A549 (cell line): Measurements from ENCODE around the gene CDH22. TPM values are rescaled to one million over a fixed set of nuclear protein-coding genes. Genes with fewer than 3 reads are reported as not detected.

Source experiments
- ATAC-seq, 2 experiments: fragments of 200-7000 bp in 1 of 2; fragments of >200 bp in 1 of 2; cut with Nextera tagmentation in 1 of 2; cut with Tn5 transposase in 1 of 2; 3 replicates each; pipeline versions ENCODE4 v1.8.0 to v1.9.1; 2018 to 2020; ENCODE audit warnings: mild to moderate bottlenecking in 1 of 2, moderate library complexity in 1 of 2
- CTCF ChIA-PET: fragments of 300-600 bp; sonication (Branson Sonifier 250); formaldehyde crosslinking; extraction: SDS; loops from one replicate; lab custom pipeline; 2021; ENCODE audit warnings: antibody characterized with exemption, inconsistent platforms; lab: Yijun Ruan, JAX
- POLR2A ChIA-PET: fragments of 350-600 bp; formaldehyde crosslinking; extraction: SDS; loops from one replicate; lab custom pipeline; 2021; ENCODE audit warnings: antibody characterized with exemption, inconsistent platforms; lab: Yijun Ruan, JAX
- DNase-seq, 2 experiments: peaks; one replicate each; pipeline versions ENCODE4 v3.0.0 to v3.0.0-alpha.2; 2011 to 2016; ENCODE audit warnings: low read depth in 1 of 2, low spot score in 1 of 2
- FAIRE-seq: peaks from 2 replicates; lab custom pipeline; 2011; peaks lifted over from hg19 to GRCh38; lab: Jason Lieb, UNC
- H3K27ac ChIP-seq, 2 experiments: fragments of >200 bp; sonication (Bioruptor Twin); formaldehyde crosslinking; 3 replicates each; pipeline ENCODE4 v1.5.1; 2016 to 2017
- H3K4me1 ChIP-seq: fragments of >200 bp; sonication (Bioruptor Twin); formaldehyde crosslinking; 3 replicates; pipeline ENCODE4 v1.6.1; 2016
- H3K4me2 ChIP-seq: fragments of >200 bp; sonication (Bioruptor Twin); formaldehyde crosslinking; 3 replicates; pipeline ENCODE4 v1.6.1; 2016
- H3K4me3 ChIP-seq: fragments of >200 bp; sonication (Bioruptor Twin); formaldehyde crosslinking; 3 replicates; pipeline ENCODE4 v1.5.1; 2016
- H3K9me3 ChIP-seq: fragments of >200 bp; sonication (Bioruptor Twin); formaldehyde crosslinking; 3 replicates; pipeline ENCODE4 v1.6.1; 2016
- BHLHE40 ChIP-seq: IDR thresholded peaks from 2 replicates; pipeline ENCODE4 v1.6.1; 2012; ENCODE audit warnings: low read depth, low read length, inconsistent platforms
- CEBPB ChIP-seq, 2 experiments: fragments of >200 bp in 1 of 2; sonication (Bioruptor Twin) in 1 of 2; formaldehyde crosslinking in 1 of 2; IDR thresholded peaks; 2 replicates each; pipeline ENCODE4 v1.6.1; 2012 to 2016
- EHF ChIP-seq: fragments of 250-450 bp; sonication (Bioruptor Pico); IDR thresholded peaks from 2 replicates; pipeline ENCODE4 v1.5.0; 2020; ENCODE audit warnings: mild to moderate bottlenecking
- EHMT2 ChIP-seq: fragments of 200-600 bp; sonication (generic); IDR thresholded peaks from 2 replicates; pipeline ENCODE4 v1.6.1; 2016; ENCODE audit warnings: antibody characterized with exemption, low read depth, mild to moderate bottlenecking, moderate library complexity
- ESRRA ChIP-seq: fragments of 150-350 bp; IDR thresholded peaks from 2 replicates; pipeline ENCODE4 v1.6.1; 2014; ENCODE audit warnings: mild to moderate bottlenecking, low read length, borderline replicate concordance
- HEYL ChIP-seq: fragments of 250-450 bp; sonication (Bioruptor Pico); IDR thresholded peaks from 2 replicates; pipeline ENCODE4 v1.8.0; 2021; ENCODE audit warnings: mild to moderate bottlenecking, moderate library complexity
- HMGXB4 ChIP-seq: fragments of 250-450 bp; sonication (Bioruptor Pico); IDR thresholded peaks from 2 replicates; pipeline ENCODE4 v1.5.0; 2021; ENCODE audit warnings: mild to moderate bottlenecking, moderate library complexity, borderline replicate concordance
- HOXA7 ChIP-seq: fragments of 250-450 bp; sonication (Bioruptor Pico); IDR thresholded peaks from 2 replicates; pipeline ENCODE4 v1.5.0; 2020; ENCODE audit warnings: mild to moderate bottlenecking, moderate library complexity
- JUNB ChIP-seq: fragments of >200 bp; sonication (Bioruptor Twin); formaldehyde crosslinking; IDR thresholded peaks from 2 replicates; pipeline ENCODE4 v1.6.1; 2016
- KDM1A ChIP-seq: fragments of 200-600 bp; sonication (generic); IDR thresholded peaks from 2 replicates; pipeline ENCODE4 v1.6.1; 2016; ENCODE audit warnings: low read depth, mild to moderate bottlenecking
- MAFK ChIP-seq: fragments of 450-650 bp; IDR thresholded peaks from 2 replicates; pipeline ENCODE4 v1.6.1; 2014; ENCODE audit not compliant: partially characterized antibody
- MAZ ChIP-seq: fragments of 150-350 bp; IDR thresholded peaks from 2 replicates; pipeline ENCODE4 v1.6.1; 2014; ENCODE audit warnings: antibody characterized with exemption, low read depth, low read length, borderline replicate concordance
- NPAS2 ChIP-seq: fragments of 250-450 bp; sonication (Bioruptor Pico); IDR thresholded peaks from 2 replicates; pipeline ENCODE4 v1.8.0; 2022; ENCODE audit warnings: mild to moderate bottlenecking, moderate library complexity, borderline replicate concordance
- NR3C1 ChIP-seq: fragments of >200 bp; sonication (Bioruptor Twin); formaldehyde crosslinking; IDR thresholded peaks from 3 replicates; pipeline ENCODE4 v1.6.1; 2017
- PHF8 ChIP-seq: fragments of 200-600 bp; sonication (generic); IDR thresholded peaks from 2 replicates; pipeline ENCODE4 v1.6.1; 2016; ENCODE audit warnings: low read depth, mild to moderate bottlenecking, antibody characterized with exemption, moderate library complexity, borderline replicate concordance
- POLR2A ChIP-seq: IDR thresholded peaks from 2 replicates; pipeline ENCODE4 v1.6.1; 2012; ENCODE audit warnings: mild to moderate bottlenecking, low read length
- POLR2AphosphoS2 ChIP-seq: conservative IDR thresholded peaks from 2 replicates; pipeline ENCODE4 v1.6.1; 2012; ENCODE audit warnings: low read length, improper control_type of control experiment, inconsistent platforms
- RARB ChIP-seq: fragments of 250-450 bp; sonication (Bioruptor Pico); IDR thresholded peaks from 2 replicates; pipeline ENCODE4 v1.8.0; 2021; ENCODE audit warnings: mild to moderate bottlenecking, moderate library complexity
- RCOR1 ChIP-seq: fragments of 150-350 bp; IDR thresholded peaks from 2 replicates; pipeline ENCODE4 v1.6.1; 2014; ENCODE audit warnings: antibody characterized with exemption, low read length, low read depth
- ZC3H11A ChIP-seq: fragments of 450-650 bp; IDR thresholded peaks from 2 replicates; pipeline ENCODE4 v1.6.1; 2014; ENCODE audit warnings: antibody characterized with exemption, mild to moderate bottlenecking
- ZFP36 ChIP-seq: fragments of 450-650 bp; IDR thresholded peaks from 2 replicates; pipeline ENCODE4 v1.6.1; 2014; ENCODE audit warnings: borderline replicate concordance; ENCODE audit not compliant: partially characterized antibody
- WGBS: methylation state at CpG from one replicate; pipeline ENCODE4 v1.1.6; 2017; ENCODE audit errors: missing lambda C conversion rate; 5-methylcytosine and 5-hydroxymethylcytosine counted together
- polyA plus RNA-seq, 4 experiments: library from polyadenylated mRNA; depleted of rRNA in 3 of 4; stranded (reverse); fragments of >200 nt; fragmentation: RNase III in 1 of 4; extraction: RNeasy Plus Mini Kit Qiagen cat#74134 plus additional on column Dnase treatment in 1 of 4; gene quantifications; 2 replicates in 3 of 4; 3 replicates in 1 of 4; pipeline ENCODE4 v1.2.3, GENCODE V29; 2011 to 2017
- TF ChIP-seq, protein P1 (sequence below): IDR thresholded peaks from 2 replicates; pipeline ENCODE4 v1.6.1; 2012
- TF ChIP-seq, protein P2 (sequence below): fragments of 250-450 bp; sonication (Bioruptor Pico); IDR thresholded peaks from 2 replicates; pipeline ENCODE4 v1.5.0; 2020; ENCODE audit warnings: low read depth, mild to moderate bottlenecking, moderate library complexity
- TF ChIP-seq, protein P3 (sequence below): fragments of >200 bp; sonication (Bioruptor Twin); formaldehyde crosslinking; IDR thresholded peaks from 3 replicates; pipeline ENCODE4 v1.6.1; 2016

Gene CDH22
- polyA plus RNA-seq, 2 of the 4 experiments (the other 2 are of a cell fraction): not detected

DNA sequence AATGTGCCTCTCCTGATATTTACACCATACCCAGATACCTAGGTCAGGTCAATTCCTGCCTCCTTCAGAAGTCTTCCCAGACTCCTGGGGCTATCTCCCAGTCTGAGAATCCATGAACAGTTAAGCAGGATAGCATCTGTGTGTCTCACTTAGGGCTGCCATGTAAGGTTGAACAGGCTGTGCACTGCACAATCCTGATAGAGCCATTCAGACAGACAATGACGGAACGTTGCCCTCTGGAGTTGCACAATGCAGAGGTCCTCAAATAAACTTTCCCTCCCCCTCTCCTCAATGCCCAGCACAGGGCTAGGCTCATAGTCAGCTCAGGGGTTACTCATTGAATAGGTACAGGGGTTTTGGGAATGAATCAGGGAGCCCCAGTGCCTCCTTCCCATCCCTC lies 100.5 kb downstream of the CDH22 start:
- H3K9me3 ChIP-seq: no peaks in the 10 kb centered on the region
- H3K27ac ChIP-seq: no peak overlapping the region
- CTCF ChIA-PET: interaction anchor here (1.8 kb wide), 1 partner anchor 185 kb away, joined by 4 read pairs; no protein-coding TSS in a partner anchor
- TF ChIP-seq ZC3H11A (no peak), CEBPB (IDR thresholded peaks at IDR 0.05) (no peak), JUNB (no peak), PHF8 (no peak), MAFK (no peak), BHLHE40 (no peak), MAZ (no peak), RCOR1 (no peak), NPAS2 (no peak), KDM1A (no peak), HEYL (CRISPR knock-in tag) (no peak)
- TF ChIP-seq, protein P1, sequence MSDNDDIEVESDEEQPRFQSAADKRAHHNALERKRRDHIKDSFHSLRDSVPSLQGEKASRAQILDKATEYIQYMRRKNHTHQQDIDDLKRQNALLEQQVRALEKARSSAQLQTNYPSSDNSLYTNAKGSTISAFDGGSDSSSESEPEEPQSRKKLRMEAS: no peak
- WGBS: 56% methylated on average over 2 of the region's 2 CpGs
- POLR2A ChIA-PET: no interaction called here
- no peak overlapping the region for H3K4me3 ChIP-seq
- no peak overlapping the region for H3K4me2 ChIP-seq
- ATAC-seq (no peak), FAIRE-seq (no peak), DNase-seq (no peak)
- peaks cover 18% of the 10 kb centered on the region for H3K4me1 ChIP-seq

GRCh38 chr20:46206992-46207549 lies 101.2 kb downstream of the CDH22 start:
- no peak overlapping the region for H3K4me3 ChIP-seq
- WGBS: 54% methylated on average over 6 of the region's 6 CpGs
- no peak overlapping the region for H3K27ac ChIP-seq
- DNase-seq: no peak
- H3K4me2 ChIP-seq: no peak overlapping the region
- CTCF ChIA-PET: interaction anchor here (1.7 to 1.8 kb wide), 2 partner anchors 10 to 184 kb away, joined by 4 to 6 read pairs; no protein-coding TSS in a partner anchor
- H3K4me1 ChIP-seq: peaks cover 18% of the 10 kb centered on the region
- H3K9me3 ChIP-seq: no peaks in the 10 kb centered on the region
- TF ChIP-seq ESRRA: no peak
- no peak for TF ChIP-seq HMGXB4 (CRISPR knock-in tag)
- TF ChIP-seq, protein P1: no peak
- TF ChIP-seq HOXA7 (CRISPR knock-in tag): no peak
- no peak for TF ChIP-seq EHMT2
- no peak for TF ChIP-seq POLR2A
- no peak for TF ChIP-seq RARB (CRISPR knock-in tag)
- no peak for TF ChIP-seq ZFP36
- TF ChIP-seq EHF: no peak
- no peak for TF ChIP-seq HEYL (CRISPR knock-in tag)
- TF ChIP-seq, protein P2, sequence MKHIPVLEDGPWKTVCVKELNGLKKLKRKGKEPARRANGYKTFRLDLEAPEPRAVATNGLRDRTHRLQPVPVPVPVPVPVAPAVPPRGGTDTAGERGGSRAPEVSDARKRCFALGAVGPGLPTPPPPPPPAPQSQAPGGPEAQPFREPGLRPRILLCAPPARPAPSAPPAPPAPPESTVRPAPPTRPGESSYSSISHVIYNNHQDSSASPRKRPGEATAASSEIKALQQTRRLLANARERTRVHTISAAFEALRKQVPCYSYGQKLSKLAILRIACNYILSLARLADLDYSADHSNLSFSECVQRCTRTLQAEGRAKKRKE (CRISPR knock-in tag): no peak
- no peak for TF ChIP-seq POLR2AphosphoS2
- TF ChIP-seq, protein P3, sequence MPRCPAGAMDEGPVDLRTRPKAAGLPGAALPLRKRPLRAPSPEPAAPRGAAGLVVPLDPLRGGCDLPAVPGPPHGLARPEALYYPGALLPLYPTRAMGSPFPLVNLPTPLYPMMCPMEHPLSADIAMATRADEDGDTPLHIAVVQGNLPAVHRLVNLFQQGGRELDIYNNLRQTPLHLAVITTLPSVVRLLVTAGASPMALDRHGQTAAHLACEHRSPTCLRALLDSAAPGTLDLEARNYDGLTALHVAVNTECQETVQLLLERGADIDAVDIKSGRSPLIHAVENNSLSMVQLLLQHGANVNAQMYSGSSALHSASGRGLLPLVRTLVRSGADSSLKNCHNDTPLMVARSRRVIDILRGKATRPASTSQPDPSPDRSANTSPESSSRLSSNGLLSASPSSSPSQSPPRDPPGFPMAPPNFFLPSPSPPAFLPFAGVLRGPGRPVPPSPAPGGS: no peak
- TF ChIP-seq NR3C1: no peak
- no peak for FAIRE-seq
- POLR2A ChIA-PET: no interaction called here
- ATAC-seq: no peak; a peak in 2 of 6 replicates
